Liver (tissue), 9 donors: ENCODE measurements around the gene UCP2. TPM values are rescaled to one million over a fixed set of nuclear protein-coding genes. Genes with fewer than 3 reads are reported as not detected.

ENCODE experiments used
- DNase-seq: peaks from one replicate; pipeline ENCODE4 v3.0.0-alpha.2; 2017; ENCODE audit warnings: low spot score
- H3K27ac ChIP-seq, 2 donors: one replicate each; pipeline ENCODE4 v1.7.0; 2013; ENCODE audit warnings: inconsistent platforms in 2 of 2, low read length in 2 of 2, control low read depth in 1 of 2, low read depth in 1 of 2, mild to moderate bottlenecking in 1 of 2
- H3K27me3 ChIP-seq, 4 donors: one replicate each; pipeline versions ENCODE4 v1.6.1 to v1.7.0; 2013; ENCODE audit warnings: low read length in 3 of 4, inconsistent platforms in 1 of 4, mild to moderate bottlenecking in 1 of 4, moderate library complexity in 1 of 4; ENCODE audit not compliant: control insufficient read depth in 4 of 4, insufficient read depth in 4 of 4
- H3K36me3 ChIP-seq, 4 donors: one replicate each; pipeline versions ENCODE4 v1.6.1 to v1.7.0; 2013; ENCODE audit warnings: low read length in 3 of 4, mild to moderate bottlenecking in 3 of 4, low read depth in 1 of 4, moderate library complexity in 1 of 4; ENCODE audit not compliant: control insufficient read depth in 4 of 4, insufficient read depth in 3 of 4
- H3K4me1 ChIP-seq, 4 donors: one replicate each; pipeline versions ENCODE4 v1.6.1 to v1.7.0; 2013; ENCODE audit warnings: low read length in 3 of 4, mild to moderate bottlenecking in 3 of 4, moderate library complexity in 1 of 4; ENCODE audit not compliant: control insufficient read depth in 4 of 4, insufficient read depth in 4 of 4
- H3K4me3 ChIP-seq, 3 donors: one replicate each; pipeline versions ENCODE4 v1.6.1 to v1.7.0; 2013; ENCODE audit warnings: low read length in 3 of 3, control low read depth in 1 of 3, low read depth in 1 of 3, mild to moderate bottlenecking in 1 of 3
- H3K9ac ChIP-seq, 2 donors: one replicate each; pipeline ENCODE4 v1.7.0; 2013; ENCODE audit warnings: low read length in 2 of 2, mild to moderate bottlenecking in 2 of 2, moderate library complexity in 2 of 2, control low read depth in 1 of 2, low read depth in 1 of 2
- H3K9me3 ChIP-seq, 4 donors: one replicate each; pipeline versions ENCODE4 v1.6.1 to v1.7.0; 2013; ENCODE audit warnings: low read length in 3 of 4; ENCODE audit not compliant: control insufficient read depth in 4 of 4
- ATF3 ChIP-seq: IDR thresholded peaks from 2 replicates; pipeline ENCODE4 v1.6.1; 2016; ENCODE audit warnings: antibody characterized with exemption
- CTCF ChIP-seq: fragments of 150-350 bp; IDR thresholded peaks from 2 replicates; pipeline ENCODE4 v1.5.1; 2017; ENCODE audit warnings: improper control_type of control experiment, low read depth, low read length; ENCODE audit not compliant: missing input control
- FOXA1 ChIP-seq: IDR thresholded peaks from 2 replicates; pipeline ENCODE4 v1.6.1; 2016; ENCODE audit warnings: antibody characterized with exemption
- FOXA2 ChIP-seq: IDR thresholded peaks from 2 replicates; pipeline ENCODE4 v1.6.1; 2016; ENCODE audit warnings: antibody characterized with exemption
- GABPA ChIP-seq, 2 donors: IDR thresholded peaks in 1 of 2; conservative IDR thresholded peaks in 1 of 2; 2 replicates each; pipeline ENCODE4 v1.6.1; 2016; ENCODE audit warnings: antibody characterized with exemption in 2 of 2, mild to moderate bottlenecking in 1 of 2, moderate library complexity in 1 of 2
- HNF4A ChIP-seq, 2 donors: conservative IDR thresholded peaks; 2 replicates each; pipeline ENCODE4 v1.6.1; 2016; ENCODE audit warnings: antibody characterized with exemption in 2 of 2, mild to moderate bottlenecking in 2 of 2
- HNF4G ChIP-seq: IDR thresholded peaks from 2 replicates; pipeline ENCODE4 v1.6.1; 2016; ENCODE audit warnings: antibody characterized with exemption
- JUND ChIP-seq, 2 donors: IDR thresholded peaks; 2 replicates each; pipeline ENCODE4 v1.6.1; 2016; ENCODE audit warnings: antibody characterized with exemption in 2 of 2
- MAX ChIP-seq: IDR thresholded peaks from 2 replicates; pipeline ENCODE4 v1.6.1; 2016; ENCODE audit warnings: antibody characterized with exemption
- NR2F2 ChIP-seq: IDR thresholded peaks from 2 replicates; pipeline ENCODE4 v1.6.1; 2016; ENCODE audit warnings: antibody characterized with exemption
- RAD21 ChIP-seq, 2 donors: IDR thresholded peaks; 2 replicates each; pipeline ENCODE4 v1.6.1; 2016; ENCODE audit warnings: antibody characterized with exemption in 2 of 2, mild to moderate bottlenecking in 2 of 2
- REST ChIP-seq: IDR thresholded peaks from 2 replicates; pipeline ENCODE4 v1.6.1; 2016; ENCODE audit warnings: antibody characterized with exemption, mild to moderate bottlenecking
- SP1 ChIP-seq: IDR thresholded peaks from 2 replicates; pipeline ENCODE4 v1.6.1; 2018; ENCODE audit warnings: antibody characterized with exemption, mild to moderate bottlenecking
- TAF1 ChIP-seq: conservative IDR thresholded peaks from 2 replicates; pipeline ENCODE4 v1.6.1; 2016; ENCODE audit warnings: antibody characterized with exemption, mild to moderate bottlenecking
- YY1 ChIP-seq: IDR thresholded peaks from 2 replicates; pipeline ENCODE4 v1.6.1; 2016; ENCODE audit warnings: antibody characterized with exemption, mild to moderate bottlenecking
- ZBTB33 ChIP-seq: IDR thresholded peaks from 2 replicates; pipeline ENCODE4 v1.6.1; 2016; ENCODE audit warnings: antibody characterized with exemption
- WGBS: extraction: QIAGEN DNeasy Blood & Tissue Kit; methylation state at CpG from one replicate; pipeline ENCODE4 v1.1.7; 2013; 5-methylcytosine and 5-hydroxymethylcytosine counted together
- polyA plus RNA-seq, 2 donors: library from polyadenylated mRNA; stranded (reverse) in 1 of 2; unstranded in 1 of 2; fragments of 200-250 nt in 1 of 2; fragments of >200 nt in 1 of 2; fragmentation: Nextera tagmentation in 1 of 2; extraction: Ambion mirVana in 1 of 2; gene quantifications; one replicate each; pipeline versions ENCODE4 v1.2.1 to v1.2.3, GENCODE V29; 2013 to 2015
- total RNA-seq, 2 donors: library from RNA; depleted of rRNA; stranded (reverse); fragments of >200 nt; gene quantifications; one replicate each; pipeline ENCODE4 v1.2.3, GENCODE V29; 2014
- donor health status: healthy.
- donor health status: healthy.
- donor health status: healthy.
- donor health status: healthy.
- donor health status: healthy.

The UCP2 gene
- total and polyA plus RNA-seq, 4 donors, result 10.4 to 137 (median 13.6) TPM

GRCh38 chr11:73995247-73995646 lies 12.6 kb upstream of the UCP2 start:
- DNase-seq, result no peak
- no peak overlapping the region for H3K27ac ChIP-seq
- H3K4me1 ChIP-seq, result no peaks in the 10 kb centered on the region
- no peaks in the 10 kb centered on the region for H3K27me3 ChIP-seq
- H3K9me3 ChIP-seq, result no peaks in the 10 kb centered on the region
- no peaks in the 10 kb centered on the region for H3K36me3 ChIP-seq
- H3K4me3 ChIP-seq, result no peak overlapping the region
- 62% methylated on average over 2 of the region's 2 CpGs for WGBS
- H3K9ac ChIP-seq, result no peak overlapping the region
- no peak for TF ChIP-seq TAF1
- TF ChIP-seq HNF4A (conservative IDR thresholded peaks at IDR 0.05), result no peak
- TF ChIP-seq YY1, result no peak
- TF ChIP-seq SP1, result no peak
- no peak for TF ChIP-seq NR2F2
- TF ChIP-seq GABPA (IDR thresholded peaks at IDR 0.05 in 1 of 2, conservative IDR thresholded peaks at IDR 0.05 in 1 of 2), result no peak
- TF ChIP-seq JUND (IDR thresholded peaks at IDR 0.05), result no peak
- no peak for TF ChIP-seq FOXA2
- no peak for TF ChIP-seq ZBTB33
- TF ChIP-seq MAX, result no peak
- no peak for TF ChIP-seq RAD21 (IDR thresholded peaks at IDR 0.05)
- no peak for TF ChIP-seq HNF4G
- TF ChIP-seq CTCF, result no peak
- no peak for TF ChIP-seq FOXA1

GRCh38 chr11:73991471-73992006 lies 8.9 kb upstream of the UCP2 start:
- no peak overlapping the region for H3K9ac ChIP-seq
- H3K4me3 ChIP-seq, result no peak overlapping the region
- no peaks in the 10 kb centered on the region for H3K36me3 ChIP-seq
- no peaks in the 10 kb centered on the region for H3K4me1 ChIP-seq
- H3K9me3 ChIP-seq, result no peaks in the 10 kb centered on the region
- DNase-seq, result no peak
- TF ChIP-seq ZBTB33 (no peak), SP1 (no peak), YY1 (no peak), REST (no peak), RAD21 (IDR thresholded peaks at IDR 0.05) (no peak), GABPA (IDR thresholded peaks at IDR 0.05 in 1 of 2, conservative IDR thresholded peaks at IDR 0.05 in 1 of 2) (no peak), MAX (no peak), TAF1 (no peak), HNF4A (conservative IDR thresholded peaks at IDR 0.05) (no peak), FOXA2 (no peak), ATF3 (no peak)
- H3K27me3 ChIP-seq, result no peaks in the 10 kb centered on the region
- 92% methylated on average over 6 of the region's 6 CpGs for WGBS
- H3K27ac ChIP-seq, result no peak overlapping the region
